ENCODE measurements around the gene TAS2R40. TPM values are rescaled to one million over a fixed set of nuclear protein-coding genes. Genes with fewer than 3 reads are reported as not detected.

TAS2R40 gene
- polyA plus RNA-seq, 3 donors = 0.54 TPM; not detected in 2

- Histone ChIP-seq H3K4me3 (replicated peaks in 1 of 3; ENCODE audit: low read depth in 2 of 3, low read length in 3 of 3) (no peak overlapping the region), H3K9ac (ENCODE audit: insufficient read depth, low read length, poor library complexity, severe bottlenecking) (no peak overlapping the region), H3K27ac (ENCODE audit: low read depth in 1 of 2, low read length in 2 of 2) (no peak overlapping the region), H3K79me2 (ENCODE audit: insufficient read depth, low read length) (no peaks in the 10 kb centered on the region), H4K20me1 (ENCODE audit: insufficient read depth, low read length) (no peaks in the 10 kb centered on the region), H3K36me3 (replicated peaks in 1 of 2; ENCODE audit: control insufficient read depth in 1 of 2, insufficient read depth in 2 of 2, low read length in 2 of 2) (no peaks in the 10 kb centered on the region), H3K4me1 (ENCODE audit: control insufficient read depth in 1 of 2, insufficient read depth in 2 of 2, low read length in 2 of 2) (peaks cover 37 to 67% of the 10 kb centered on the region in 2 donors), H2AFZ (ENCODE audit: insufficient read depth, low read depth, low read length, poor library complexity, severe bottlenecking) (peak overlapping the region; percentile 4), H3K9me3 (replicated peaks in 1 of 2; ENCODE audit: control insufficient read depth in 1 of 2, insufficient read depth in 1 of 2, low read length in 2 of 2) (peaks cover 0 to 3% of the 10 kb centered on the region in 2 donors), H3K4me2 (replicated peaks; ENCODE audit: extremely low read depth, low read length, poor library complexity, severe bottlenecking) (no peak overlapping the region), H3K27me3 (ENCODE audit: control insufficient read depth in 2 of 2, insufficient read depth in 2 of 2, low read length in 2 of 2) (no peaks in the 10 kb centered on the region)
- TF ChIP-seq CTCF (IDR thresholded peaks at IDR 0.05) = no peak
- Mint-ChIP-seq H3K9me3 (peaks cover 0 to 11% (median 6%) of the 10 kb centered on the region in 7 donors), H3K27ac (peak overlapping the region in 1 of 7 donors; percentile 55), H3K4me3 (no peak overlapping the region), H3K36me3 (no peaks in the 10 kb centered on the region), H3K4me1 (peaks cover 55% of the 10 kb centered on the region), H3K27me3 (ENCODE audit: low read depth in 3 of 3) (peaks cover 0 to 5% (median 0%) of the 10 kb centered on the region in 3 donors)
- no peak for DNase-seq
- intact Hi-C loops (cut with micrococcal nuclease) = no loop called here
These were observed 28.4 kb downstream of the TAS2R40 start for GRCh38 chr7:143250199-143250598.

GRCh38 chr7:143250822-143251221 lies 29.0 kb downstream of the TAS2R40 start:
- H3K4me3 ChIP-seq (replicated peaks in 1 of 3; ENCODE audit: low read depth in 2 of 3, low read length in 3 of 3) = no peak overlapping the region
- H4K20me1 ChIP-seq (ENCODE audit: insufficient read depth, low read length) = no peaks in the 10 kb centered on the region
- no peak overlapping the region for H2AFZ ChIP-seq (ENCODE audit: insufficient read depth, low read depth, low read length, poor library complexity, severe bottlenecking)
- no CpG with 5 or more reads among the region's 1 CpG for WGBS (ENCODE audit: insufficient coverage)
- H3K4me2 ChIP-seq (replicated peaks; ENCODE audit: extremely low read depth, low read length, poor library complexity, severe bottlenecking) = no peak overlapping the region
- H3K27ac ChIP-seq (ENCODE audit: low read depth in 1 of 2, low read length in 2 of 2) = no peak overlapping the region
- no peak for DNase-seq
- Mint-ChIP-seq H3K9me3 (peaks cover 0 to 11% (median 6%) of the 10 kb centered on the region in 7 donors), H3K27me3 (ENCODE audit: low read depth in 3 of 3) (peaks cover 0 to 3% (median 0%) of the 10 kb centered on the region in 3 donors), H3K27ac (peak overlapping the region in 1 of 7 donors; percentile 17), H3K4me3 (no peak overlapping the region), H3K36me3 (no peaks in the 10 kb centered on the region), H3K4me1 (peaks cover 51% of the 10 kb centered on the region)
- TF ChIP-seq CTCF (IDR thresholded peaks at IDR 0.05) = no peak
- H3K9me3 ChIP-seq (replicated peaks in 1 of 2; ENCODE audit: control insufficient read depth in 1 of 2, insufficient read depth in 1 of 2, low read length in 2 of 2) = peaks cover 0 to 3% of the 10 kb centered on the region in 2 donors
- no peaks in the 10 kb centered on the region for H3K36me3 ChIP-seq (replicated peaks in 1 of 2; ENCODE audit: control insufficient read depth in 1 of 2, insufficient read depth in 2 of 2, low read length in 2 of 2)
- peaks cover 31 to 60% of the 10 kb centered on the region in 2 donors for H3K4me1 ChIP-seq (ENCODE audit: control insufficient read depth in 1 of 2, insufficient read depth in 2 of 2, low read length in 2 of 2)
- H3K79me2 ChIP-seq (ENCODE audit: insufficient read depth, low read length) = no peaks in the 10 kb centered on the region
- intact Hi-C loops (cut with micrococcal nuclease) = no loop called here
- no peaks in the 10 kb centered on the region for H3K27me3 ChIP-seq (ENCODE audit: control insufficient read depth in 2 of 2, insufficient read depth in 2 of 2, low read length in 2 of 2)
- H3K9ac ChIP-seq (ENCODE audit: insufficient read depth, low read length, poor library complexity, severe bottlenecking) = no peak overlapping the region

Measured in CD14-positive monocyte (primary cell).